SK-N-SH (cell line): ENCODE data around the gene DDIT4. TPM values are rescaled to one million over a fixed set of nuclear protein-coding genes. Genes with fewer than 3 reads are reported as not detected.

Source experiments
- CTCF ChIA-PET: fragments of 300-600, 350-600 bp; formaldehyde crosslinking; extraction: SDS; loops from one replicate; lab custom pipeline; 2021; lab: Yijun Ruan, JAX
- POLR2A ChIA-PET: fragments of 350-600 bp; sonication (Branson Sonifier 250); formaldehyde crosslinking; extraction: SDS; loops from one replicate; lab custom pipeline; 2020; ENCODE audit warnings: antibody characterized with exemption, inconsistent platforms; lab: Yijun Ruan, JAX
- DNase-seq: peaks from one replicate; pipeline ENCODE4 v3.0.0; 2012
- H2AFZ ChIP-seq: fragments of 200-600 bp; sonication (generic); 2 replicates; pipeline ENCODE4 v1.8.1; 2016; ENCODE audit warnings: antibody characterized with exemption, mild to moderate bottlenecking, low read depth
- H3F3A ChIP-seq: fragments of 200-600 bp; sonication (generic); replicated peaks from 2 replicates; pipeline ENCODE3; 2016; ENCODE audit warnings: antibody characterized with exemption, mild to moderate bottlenecking; ENCODE audit not compliant: insufficient read depth
- H3K27ac ChIP-seq, 2 experiments: fragments of 200-500 bp in 1 of 2; fragments of 200-600 bp in 1 of 2; sonication (Bioruptor generic) in 1 of 2; sonication (generic), shearing (Covaris generic) in 1 of 2; 2 replicates each; pipeline versions ENCODE4 v1.5.1 to v1.6.1; 2014 to 2016; ENCODE audit warnings: low read depth in 2 of 2, inconsistent platforms in 1 of 2, low read length in 1 of 2, mild to moderate bottlenecking in 1 of 2, mixed read lengths in 1 of 2
- H3K27me3 ChIP-seq: fragments of 200-600 bp; sonication (generic), shearing (Covaris generic); 2 replicates; pipeline ENCODE4 v1.6.1; 2016; ENCODE audit warnings: mixed run types; ENCODE audit not compliant: insufficient read depth
- H3K36me3 ChIP-seq, 2 experiments: fragments of 200-500 bp in 1 of 2; fragments of 200-600 bp in 1 of 2; sonication (Bioruptor generic) in 1 of 2; sonication (generic) in 1 of 2; replicated peaks in 1 of 2; 2 replicates each; pipeline versions ENCODE3 to v1.5.1; 2014 to 2016; ENCODE audit warnings: low read length in 1 of 2, mild to moderate bottlenecking in 1 of 2; ENCODE audit not compliant: insufficient read depth in 2 of 2, control insufficient read depth in 1 of 2
- H3K4me1 ChIP-seq, 2 experiments: fragments of 200-500 bp in 1 of 2; fragments of 200-600 bp in 1 of 2; sonication (Bioruptor generic) in 1 of 2; sonication (generic), shearing (Covaris generic) in 1 of 2; 2 replicates each; pipeline versions ENCODE4 v1.5.1 to v1.6.1; 2014 to 2016; ENCODE audit warnings: low read depth in 1 of 2, low read length in 1 of 2, mixed run types in 1 of 2; ENCODE audit not compliant: insufficient read depth in 2 of 2, control insufficient read depth in 1 of 2
- H3K4me2 ChIP-seq: fragments of 200-600 bp; sonication (generic), shearing (Covaris generic); 2 replicates; pipeline ENCODE4 v1.6.1; 2017; ENCODE audit warnings: mixed run types
- H3K4me3 ChIP-seq, 2 experiments: fragments of 200-500 bp in 1 of 2; fragments of 200-600 bp in 1 of 2; sonication (Bioruptor generic) in 1 of 2; sonication (generic), shearing (Covaris generic) in 1 of 2; 2 replicates each; pipeline versions ENCODE4 v1.5.1 to v1.8.1; 2014 to 2016; ENCODE audit warnings: low read depth in 2 of 2, inconsistent platforms in 1 of 2, low read length in 1 of 2, mild to moderate bottlenecking in 1 of 2, mixed read lengths in 1 of 2, moderate library complexity in 1 of 2
- H3K79me2 ChIP-seq: fragments of 200-600 bp; sonication (generic); 2 replicates; pipeline ENCODE4 v1.8.1; 2017; ENCODE audit warnings: mild to moderate bottlenecking; ENCODE audit not compliant: insufficient read depth
- H3K9ac ChIP-seq: fragments of 200-600 bp; sonication (generic); 2 replicates; pipeline ENCODE4 v1.6.1; 2017; ENCODE audit warnings: mixed run types
- H3K9me2 ChIP-seq: fragments of 200-600 bp; sonication (generic); 2 replicates; pipeline ENCODE4 v1.6.1; 2017; ENCODE audit warnings: mixed run types
- H3K9me3 ChIP-seq: fragments of 200-600 bp; sonication (generic); 2 replicates; pipeline ENCODE4 v1.6.1; 2017; ENCODE audit warnings: mixed run types, mild to moderate bottlenecking, moderate library complexity
- H4K20me1 ChIP-seq: fragments of 200-600 bp; sonication (generic); 2 replicates; pipeline ENCODE4 v1.6.1; 2017; ENCODE audit warnings: mild to moderate bottlenecking, mixed run types; ENCODE audit not compliant: insufficient read depth
- CTCF ChIP-seq: fragments of 200-600 bp; sonication (generic); IDR thresholded peaks from 2 replicates; pipeline ENCODE4 v1.6.1; 2017; ENCODE audit warnings: antibody characterized with exemption, mild to moderate bottlenecking, moderate library complexity
- EP300 ChIP-seq, 2 experiments: IDR thresholded peaks; 2 replicates each; pipeline versions ENCODE4 v1.4.0 to v1.6.1; 2012; ENCODE audit warnings: borderline replicate concordance in 1 of 2, low read depth in 1 of 2, low read length in 1 of 2
- EZH2phosphoT487 ChIP-seq: fragments of 200-600 bp; sonication (generic); IDR thresholded peaks from 2 replicates; pipeline ENCODE4 v1.6.1; 2017; ENCODE audit warnings: low read depth, mixed run types, mild to moderate bottlenecking, antibody characterized with exemption, moderate library complexity, borderline replicate concordance
- FOXJ3 ChIP-seq: sonication (generic); formaldehyde crosslinking; IDR thresholded peaks from 2 replicates; pipeline ENCODE4 v1.5.1; 2020; ENCODE audit warnings: mild to moderate bottlenecking, missing genetic modification reagents
- GATA2 ChIP-seq: sonication (generic); formaldehyde crosslinking; IDR thresholded peaks from 2 replicates; pipeline ENCODE4 v1.5.0; 2020; ENCODE audit warnings: mild to moderate bottlenecking, missing genetic modification reagents
- JUND ChIP-seq: IDR thresholded peaks from 2 replicates; pipeline ENCODE4 v1.4.0; 2012
- MEF2A ChIP-seq: IDR thresholded peaks from 2 replicates; pipeline ENCODE4 v1.4.0; 2012; ENCODE audit warnings: low read depth, borderline replicate concordance
- MXI1 ChIP-seq: IDR thresholded peaks from 2 replicates; pipeline ENCODE4 v1.6.1; 2012; ENCODE audit warnings: mild to moderate bottlenecking, low read depth, low read length, improper control_type of control experiment
- POLR2AphosphoS5 ChIP-seq: IDR thresholded peaks from 2 replicates; pipeline ENCODE4 v1.6.1; 2012; ENCODE audit warnings: low read depth, low read length
- RCOR1 ChIP-seq: fragments of 150-350 bp; IDR thresholded peaks from 2 replicates; pipeline ENCODE4 v1.6.1; 2017; ENCODE audit warnings: antibody characterized with exemption, low read length
- REST ChIP-seq: IDR thresholded peaks from 2 replicates; pipeline ENCODE4 v1.6.1; 2012; ENCODE audit warnings: mild to moderate bottlenecking, low read depth, low read length, moderate library complexity
- RFX5 ChIP-seq: IDR thresholded peaks from 2 replicates; pipeline ENCODE4 v1.6.1; 2012; ENCODE audit warnings: mild to moderate bottlenecking, improper control_type of control experiment, low read length
- SIN3A ChIP-seq: IDR thresholded peaks from 2 replicates; pipeline ENCODE4 v1.6.1; 2012; ENCODE audit warnings: low read depth, mild to moderate bottlenecking, low read length, moderate library complexity, borderline replicate concordance
- TAF1 ChIP-seq: IDR thresholded peaks from 2 replicates; pipeline ENCODE4 v1.6.1; 2012; ENCODE audit warnings: low read depth, mild to moderate bottlenecking, low read length, moderate library complexity, borderline replicate concordance
- TEAD4 ChIP-seq: IDR thresholded peaks from 2 replicates; pipeline ENCODE4 v1.4.0; 2012; ENCODE audit warnings: mild to moderate bottlenecking, borderline replicate concordance; ENCODE audit not compliant: insufficient read depth
- USF1 ChIP-seq: IDR thresholded peaks from 2 replicates; pipeline ENCODE4 v1.4.0; 2012; ENCODE audit warnings: low read depth, borderline replicate concordance
- WGBS: methylation state at CpG from one replicate; pipeline ENCODE4 v1.1.6; 2017; ENCODE audit warnings: low lambda C conversion rate; 5-methylcytosine and 5-hydroxymethylcytosine counted together
- polyA plus RNA-seq, 3 experiments: library from polyadenylated mRNA; depleted of rRNA; stranded (reverse); fragments of >200 nt; gene quantifications; 2 replicates each; pipeline ENCODE4 v1.2.3, GENCODE V29; 2012

Gene DDIT4
- polyA plus RNA-seq, 1 of the 3 experiments (the other 2 are of a cell fraction): 24.9 TPM

- Histone ChIP-seq H3K9me3 (no peaks in the 10 kb centered on the region), H3K9me2 (no peaks in the 10 kb centered on the region), H4K20me1 (no peaks in the 10 kb centered on the region), H3K36me3 (no peaks in the 10 kb centered on the region), H2AFZ (peak overlapping the region; percentile 38; the same call in 1 of the 2 replicates), H3K27ac (peak overlapping the region; percentile 61 to 92; a peak in 3 of 4 replicates), H3K4me3 (no peak overlapping the region), H3K4me1 (peaks cover 23 to 45% of the 10 kb centered on the region in 2 experiments), H3K79me2 (no peaks in the 10 kb centered on the region), H3F3A (peaks cover 8% of the 10 kb centered on the region), H3K27me3 (no peaks in the 10 kb centered on the region), H3K9ac (no peak overlapping the region), H3K4me2 (no peak overlapping the region)
- POLR2A ChIA-PET: interaction anchor here (1.0 to 10.9 kb wide), 2 partner anchors 37 to 41 kb away, joined by 3 to 188 read pairs; partner anchors contain the start of gene DDIT4
- CTCF ChIA-PET: interaction anchor here (1.3 to 1.4 kb wide), 3 partner anchors 40 to 91 kb away, joined by 3 read pairs; no protein-coding TSS in a partner anchor
- WGBS: 77% methylated on average over 7 of the region's 7 CpGs
- no peak for TF ChIP-seq MXI1
- TF ChIP-seq MEF2A: no peak
- TF ChIP-seq TEAD4: no peak
- no peak for TF ChIP-seq RCOR1
- TF ChIP-seq USF1: no peak
- no peak for TF ChIP-seq EP300 (IDR thresholded peaks at IDR 0.05; ENCODE audit: borderline replicate concordance in 1 of 2, low read depth in 1 of 2, low read length in 1 of 2)
- TF ChIP-seq FOXJ3: no peak
- TF ChIP-seq SIN3A: no peak
- TF ChIP-seq REST: no peak
- no peak for TF ChIP-seq EZH2phosphoT487
- no peak for TF ChIP-seq RFX5
- no peak for TF ChIP-seq TAF1
- no peak for TF ChIP-seq JUND
- TF ChIP-seq CTCF: no peak
- TF ChIP-seq GATA2: no peak
- TF ChIP-seq POLR2AphosphoS5: no peak
- no peak for DNase-seq
These were observed 41.3 kb downstream of the DDIT4 start for GRCh38 chr10:72315054-72315453.
